CD4-positive, alpha-beta T cell (primary cell): ENCODE data around the gene KCND2. TPM values are rescaled to one million over a fixed set of nuclear protein-coding genes. Genes with fewer than 3 reads are reported as not detected.

Experiments
- ATAC-seq: fragments of 200-7000 bp; cut with Tn5 transposase; one replicate; pipeline ENCODE4 v1.10.0; 2022; ENCODE audit warnings: mild to moderate bottlenecking; ENCODE audit not compliant: poor library complexity
- CTCF ChIA-PET: fragments of 350-600 bp; sonication (Branson Sonifier 250); formaldehyde crosslinking; loops from one replicate; lab custom pipeline; 2021; ENCODE audit warnings: antibody characterized with exemption, inconsistent platforms; lab: Charles Lee
- POLR2A ChIA-PET: fragments of 350-600 bp; sonication (Branson Sonifier 250); formaldehyde crosslinking; loops from one replicate; lab custom pipeline; 2021; ENCODE audit warnings: antibody characterized with exemption, inconsistent platforms; lab: Charles Lee
- DNase-seq, 14 experiments: peaks; one replicate each; pipeline ENCODE4 v3.0.0-alpha.2; 2013 to 2020; ENCODE audit warnings: mixed read lengths in 2 of 14
- H3K27ac ChIP-seq, 2 donors: one replicate each; pipeline versions ENCODE4 v1.5.1 to v1.7.0; 2013; ENCODE audit warnings: low read length in 2 of 2, low read depth in 1 of 2, mild to moderate bottlenecking in 1 of 2
- H3K27me3 ChIP-seq, 2 experiments: 1 replicate in 1 of 2; 2 replicates in 1 of 2; pipeline versions ENCODE4 v1.6.1 to v1.7.0; 2013; ENCODE audit warnings: low read length in 2 of 2, control low read depth in 1 of 2, mild to moderate bottlenecking in 1 of 2, moderate library complexity in 1 of 2; ENCODE audit not compliant: insufficient read depth in 2 of 2, control insufficient read depth in 1 of 2
- H3K36me3 ChIP-seq: one replicate; pipeline ENCODE4 v1.6.1; 2013; ENCODE audit warnings: low read length, control low read depth; ENCODE audit not compliant: insufficient read depth
- H3K4me1 ChIP-seq: one replicate; pipeline ENCODE4 v1.6.1; 2013; ENCODE audit warnings: low read length, control low read depth; ENCODE audit not compliant: insufficient read depth
- H3K4me3 ChIP-seq: one replicate; pipeline ENCODE4 v1.5.1; 2013; ENCODE audit warnings: mild to moderate bottlenecking, low read length, moderate library complexity
- H3K9me3 ChIP-seq, 2 experiments: 1 replicate in 1 of 2; 2 replicates in 1 of 2; pipeline versions ENCODE4 v1.6.1 to v1.7.0; 2013; ENCODE audit warnings: low read length in 2 of 2, mild to moderate bottlenecking in 2 of 2, control low read depth in 1 of 2, moderate library complexity in 1 of 2; ENCODE audit not compliant: control insufficient read depth in 1 of 2, insufficient read depth in 1 of 2
- H3K27ac Mint-ChIP-seq: one replicate; pipeline ENCODE4 v1.8.0; 2020; ENCODE audit warnings: mixed read lengths
- H3K27me3 Mint-ChIP-seq: one replicate; pipeline ENCODE4 v1.8.0; 2021; ENCODE audit warnings: mixed read lengths
- H3K36me3 Mint-ChIP-seq: one replicate; pipeline ENCODE4 v1.8.0; 2021; ENCODE audit warnings: low read depth, mixed read lengths
- H3K4me1 Mint-ChIP-seq: one replicate; pipeline ENCODE4 v1.8.0; 2021; ENCODE audit warnings: low read depth, mixed read lengths
- H3K4me3 Mint-ChIP-seq: one replicate; pipeline ENCODE4 v1.8.0; 2020; ENCODE audit warnings: mild to moderate bottlenecking, mixed read lengths
- H3K9me3 Mint-ChIP-seq: one replicate; pipeline ENCODE4 v1.8.0; 2020; ENCODE audit warnings: mixed read lengths
- intact Hi-C, 2 experiments: fragments of 100-400 bp; cut with DNase I in 1 of 2; cut with micrococcal nuclease in 1 of 2; formaldehyde crosslinking; loops; one replicate each; pipeline versions ENCODE4 v1.15.1 to v1.9.0; 2023 to 2025; cut with DNase I, micrococcal nuclease
- total RNA-seq, 174 experiments: library from RNA in 2 of 174; stranded (reverse) in 2 of 174; gene quantifications; one replicate each; pipeline ENCODE4 v1.2.3 and lab custom pipeline; 2021 to 2026
- TF ChIP-seq, protein P1 (sequence below): fragments of 200-600 bp; IDR thresholded peaks from one replicate; pipeline ENCODE4 v1.8.0; 2022; ENCODE audit warnings: antibody characterized with exemption, mild to moderate bottlenecking

KCND2 gene
- total RNA-seq, 2 experiments from 2014 or later = not detected

DNA sequence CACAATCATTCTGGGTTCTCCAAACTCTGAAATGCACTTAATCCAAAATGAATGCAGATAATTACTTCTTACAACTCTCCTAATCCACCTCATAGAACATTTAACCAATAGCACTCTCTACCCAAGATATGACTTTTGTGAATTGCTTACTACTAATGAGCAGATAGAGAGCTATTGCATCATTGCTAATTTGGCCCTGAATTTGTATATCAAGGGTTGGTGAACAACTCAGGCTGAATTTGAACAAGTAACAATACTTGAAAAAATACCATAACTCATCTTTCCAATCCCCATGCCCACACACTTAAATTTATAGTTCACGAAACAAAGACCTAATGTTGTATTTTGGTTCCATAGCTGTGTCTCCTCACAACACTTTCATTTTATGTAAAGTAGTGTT, 339.0 kb downstream of the KCND2 start:
- ChIA-PET CTCF (no interaction called here), POLR2A (no interaction called here)
- H3K4me1 ChIP-seq = no peaks in the 10 kb centered on the region
- H3K27ac ChIP-seq = no peak overlapping the region
- TF ChIP-seq, protein P1, sequence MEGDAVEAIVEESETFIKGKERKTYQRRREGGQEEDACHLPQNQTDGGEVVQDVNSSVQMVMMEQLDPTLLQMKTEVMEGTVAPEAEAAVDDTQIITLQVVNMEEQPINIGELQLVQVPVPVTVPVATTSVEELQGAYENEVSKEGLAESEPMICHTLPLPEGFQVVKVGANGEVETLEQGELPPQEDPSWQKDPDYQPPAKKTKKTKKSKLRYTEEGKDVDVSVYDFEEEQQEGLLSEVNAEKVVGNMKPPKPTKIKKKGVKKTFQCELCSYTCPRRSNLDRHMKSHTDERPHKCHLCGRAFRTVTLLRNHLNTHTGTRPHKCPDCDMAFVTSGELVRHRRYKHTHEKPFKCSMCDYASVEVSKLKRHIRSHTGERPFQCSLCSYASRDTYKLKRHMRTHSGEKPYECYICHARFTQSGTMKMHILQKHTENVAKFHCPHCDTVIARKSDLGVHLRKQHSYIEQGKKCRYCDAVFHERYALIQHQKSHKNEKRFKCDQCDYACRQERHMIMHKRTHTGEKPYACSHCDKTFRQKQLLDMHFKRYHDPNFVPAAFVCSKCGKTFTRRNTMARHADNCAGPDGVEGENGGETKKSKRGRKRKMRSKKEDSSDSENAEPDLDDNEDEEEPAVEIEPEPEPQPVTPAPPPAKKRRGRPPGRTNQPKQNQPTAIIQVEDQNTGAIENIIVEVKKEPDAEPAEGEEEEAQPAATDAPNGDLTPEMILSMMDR = no peak
- peaks cover 0 to 8% of the 10 kb centered on the region in 2 experiments for H3K9me3 ChIP-seq
- DNase-seq (no peak), ATAC-seq (no peak)
- H3K4me3 ChIP-seq = no peak overlapping the region
- H3K27ac Mint-ChIP-seq = no peak overlapping the region
- H3K27me3 Mint-ChIP-seq = no peaks in the 10 kb centered on the region
- H3K27me3 ChIP-seq = no peaks in the 10 kb centered on the region
- intact Hi-C loops = no loop called here
- peaks cover 8% of the 10 kb centered on the region for H3K9me3 Mint-ChIP-seq
- H3K36me3 Mint-ChIP-seq = no peaks in the 10 kb centered on the region
- no peaks in the 10 kb centered on the region for H3K4me1 Mint-ChIP-seq
- H3K4me3 Mint-ChIP-seq = no peak overlapping the region
- H3K36me3 ChIP-seq = no peaks in the 10 kb centered on the region

DNA sequence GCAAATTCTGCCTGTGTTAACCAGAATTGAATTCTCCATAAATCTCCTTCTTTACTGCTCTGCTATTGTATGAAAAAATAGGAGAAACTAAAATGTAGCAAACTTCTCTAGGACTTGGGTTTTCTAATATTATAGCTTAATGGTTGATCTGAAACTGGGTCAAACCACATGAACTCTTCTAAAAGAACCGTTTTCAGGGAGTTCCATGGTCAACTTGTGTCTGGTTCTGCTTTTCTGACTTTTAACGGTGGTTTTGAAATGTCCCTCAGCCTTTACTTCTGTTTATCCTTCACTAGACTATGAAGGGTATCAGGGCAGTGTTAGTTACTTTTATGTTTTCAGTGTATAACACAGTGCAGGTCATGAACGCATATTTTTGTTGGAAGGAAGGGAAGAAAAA, 342.7 kb downstream of the KCND2 start:
- H3K36me3 Mint-ChIP-seq = no peaks in the 10 kb centered on the region
- no peaks in the 10 kb centered on the region for H3K36me3 ChIP-seq
- intact Hi-C loops = no loop called here
- H3K27me3 Mint-ChIP-seq = no peaks in the 10 kb centered on the region
- H3K9me3 ChIP-seq = peaks cover 0 to 8% of the 10 kb centered on the region in 2 experiments
- H3K9me3 Mint-ChIP-seq = peaks cover 6% of the 10 kb centered on the region
- H3K4me1 ChIP-seq = no peaks in the 10 kb centered on the region
- H3K4me3 ChIP-seq = no peak overlapping the region
- H3K27ac ChIP-seq = no peak overlapping the region
- TF ChIP-seq, protein P1 = no peak
- ChIA-PET CTCF (no interaction called here), POLR2A (no interaction called here)
- no peak overlapping the region for H3K4me3 Mint-ChIP-seq
- H3K27me3 ChIP-seq = no peaks in the 10 kb centered on the region
- no peak for DNase-seq
- H3K27ac Mint-ChIP-seq = no peak overlapping the region
- ATAC-seq = no peak
- no peaks in the 10 kb centered on the region for H3K4me1 Mint-ChIP-seq

DNA sequence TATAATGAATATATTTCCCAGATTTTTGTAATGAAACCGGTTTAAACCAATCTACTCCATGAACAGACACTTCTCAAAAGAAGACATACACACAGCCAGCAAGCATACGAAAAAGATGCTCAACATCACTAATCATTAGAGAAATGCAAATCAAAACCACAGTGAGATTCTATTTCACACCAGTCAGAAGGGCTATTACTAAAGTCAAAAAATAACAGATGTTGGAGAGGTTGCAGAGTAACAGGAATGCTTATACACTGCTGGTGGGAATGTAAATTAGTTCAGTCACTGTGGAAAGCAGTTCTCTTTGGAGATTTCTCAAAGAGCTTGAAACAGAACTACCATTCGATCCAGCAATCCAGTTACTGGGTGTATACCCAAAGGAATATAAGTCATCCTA, 344.3 kb downstream of the KCND2 start:
- DNase-seq = no peak

More for the DNA sequence above, 344.3 kb downstream of the KCND2 start:
- H3K4me3 Mint-ChIP-seq = no peak overlapping the region
- Histone ChIP-seq H3K27ac (no peak overlapping the region), H3K36me3 (no peaks in the 10 kb centered on the region), H3K27me3 (no peaks in the 10 kb centered on the region), H3K4me1 (no peaks in the 10 kb centered on the region), H3K4me3 (no peak overlapping the region), H3K9me3 (peaks cover 0 to 8% of the 10 kb centered on the region in 2 experiments)
- ChIA-PET POLR2A (no interaction called here), CTCF (no interaction called here)
- H3K36me3 Mint-ChIP-seq = no peaks in the 10 kb centered on the region
- ATAC-seq = no peak
- H3K4me1 Mint-ChIP-seq = no peaks in the 10 kb centered on the region
- peaks cover 7% of the 10 kb centered on the region for H3K9me3 Mint-ChIP-seq
- no peak overlapping the region for H3K27ac Mint-ChIP-seq
- H3K27me3 Mint-ChIP-seq = no peaks in the 10 kb centered on the region
- intact Hi-C loops = no loop called here
- TF ChIP-seq, protein P1 = no peak
